GM12864 (cell line): ENCODE data around the gene FAHD1.

ENCODE experiments used
- DNase-seq: peaks from one replicate; pipeline ENCODE4 v3.0.0-alpha.2; 2011; ENCODE audit warnings: low read depth
- H3K4me3 ChIP-seq: 2 replicates; pipeline ENCODE4 v1.5.1; 2011; ENCODE audit warnings: mild to moderate bottlenecking, low read depth, low read length, control low read depth
- TF ChIP-seq, protein P1 (sequence below): IDR thresholded peaks from 2 replicates; pipeline ENCODE4 v1.5.1; 2011; ENCODE audit warnings: low read depth, mild to moderate bottlenecking, moderate library complexity, low read length, control low read depth, inconsistent platforms; ENCODE audit errors: missing control alignments

The FAHD1 gene

GRCh38 chr16:1790261-1790610, 36.8 kb upstream of the FAHD1 start:
- TF ChIP-seq, protein P1, sequence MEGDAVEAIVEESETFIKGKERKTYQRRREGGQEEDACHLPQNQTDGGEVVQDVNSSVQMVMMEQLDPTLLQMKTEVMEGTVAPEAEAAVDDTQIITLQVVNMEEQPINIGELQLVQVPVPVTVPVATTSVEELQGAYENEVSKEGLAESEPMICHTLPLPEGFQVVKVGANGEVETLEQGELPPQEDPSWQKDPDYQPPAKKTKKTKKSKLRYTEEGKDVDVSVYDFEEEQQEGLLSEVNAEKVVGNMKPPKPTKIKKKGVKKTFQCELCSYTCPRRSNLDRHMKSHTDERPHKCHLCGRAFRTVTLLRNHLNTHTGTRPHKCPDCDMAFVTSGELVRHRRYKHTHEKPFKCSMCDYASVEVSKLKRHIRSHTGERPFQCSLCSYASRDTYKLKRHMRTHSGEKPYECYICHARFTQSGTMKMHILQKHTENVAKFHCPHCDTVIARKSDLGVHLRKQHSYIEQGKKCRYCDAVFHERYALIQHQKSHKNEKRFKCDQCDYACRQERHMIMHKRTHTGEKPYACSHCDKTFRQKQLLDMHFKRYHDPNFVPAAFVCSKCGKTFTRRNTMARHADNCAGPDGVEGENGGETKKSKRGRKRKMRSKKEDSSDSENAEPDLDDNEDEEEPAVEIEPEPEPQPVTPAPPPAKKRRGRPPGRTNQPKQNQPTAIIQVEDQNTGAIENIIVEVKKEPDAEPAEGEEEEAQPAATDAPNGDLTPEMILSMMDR: no peak
- no peak for DNase-seq
- no peak overlapping the region for H3K4me3 ChIP-seq

GRCh38 chr16:1790611-1791255, 36.3 kb upstream of the FAHD1 start:
- TF ChIP-seq, protein P1: no peak
- no peak for DNase-seq
- H3K4me3 ChIP-seq: no peak overlapping the region

GRCh38 chr16:1791256-1791942, 35.6 kb upstream of the FAHD1 start:
- TF ChIP-seq, protein P1: no peak
- H3K4me3 ChIP-seq: no peak overlapping the region
- no peak for DNase-seq

GRCh38 chr16:1791943-1792812, 34.8 kb upstream of the FAHD1 start:
- TF ChIP-seq, protein P1: no peak
- no peak overlapping the region for H3K4me3 ChIP-seq
- DNase-seq: no peak

DNA sequence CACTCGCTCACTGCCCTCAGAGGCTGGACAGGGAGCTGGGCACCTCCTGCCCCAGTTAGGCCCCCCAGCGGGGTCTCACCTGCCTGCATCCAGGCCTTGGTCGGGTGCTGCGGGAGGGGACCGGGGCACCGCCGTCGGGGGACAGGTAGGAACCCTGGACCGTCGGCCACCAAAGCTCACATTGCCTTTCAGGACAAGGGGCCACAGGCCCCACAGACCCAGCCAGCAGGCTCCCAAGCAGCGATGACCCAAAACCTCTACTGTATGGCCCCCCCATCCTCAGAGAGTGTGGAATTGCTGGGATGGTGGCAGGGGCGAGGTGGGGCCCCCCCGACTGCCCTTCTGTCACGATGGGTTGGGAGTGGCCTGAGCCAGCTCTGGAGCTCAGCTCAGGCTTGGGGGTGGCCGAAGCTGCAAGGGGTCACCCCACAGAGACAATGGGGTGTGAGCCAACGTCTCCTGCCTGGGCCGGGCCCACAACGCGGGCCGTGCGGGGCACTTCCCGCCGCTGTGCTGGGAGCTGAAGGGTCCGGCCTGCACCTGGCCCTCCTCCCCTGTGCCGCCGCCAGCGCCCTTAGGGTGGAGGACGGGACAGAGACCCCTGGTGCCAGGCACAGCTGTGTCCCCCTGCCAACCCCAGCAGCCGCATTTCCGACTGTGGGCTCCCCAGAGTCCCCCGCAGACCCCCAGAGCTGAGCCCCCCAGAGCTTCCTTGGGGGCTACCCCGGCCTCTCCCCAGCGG, 34.0 kb upstream of the FAHD1 start:
- TF ChIP-seq, protein P1: no peak
- no peak overlapping the region for H3K4me3 ChIP-seq
- no peak for DNase-seq

- TF ChIP-seq, protein P1: no peak
- no peak within 1 kb of the TSS for H3K4me3 ChIP-seq
- DNase-seq: no peak
Measured at GRCh38 chr16:1793578-1794220, 33.3 kb upstream of the FAHD1 start, which contains the start of gene IGFALS. TSS of gene IGFALS (minus strand) at chr16:1793705. CDS start at chr16:1793652, 53 bp downstream.
